GM19463 (cell line): ENCODE measurements around the gene ARHGAP11B.
"Not testable (repeated sequence)": the region's sequence is repeated elsewhere in the genome, so short reads cannot be mapped to it uniquely, and the experiment has no call there.

ENCODE experiments used
- ATAC-seq: cut with Tn5 transposase; IDR thresholded peaks from one replicate; pipeline ENCODE4 v1.9.1; 2021; ENCODE audit warnings: mild to moderate bottlenecking, moderate library complexity; ENCODE audit not compliant: unreplicated experiment

The ARHGAP11B gene

GRCh38 chr15:30625436-30626193 lies at the start of gene ARHGAP11B:
Gene ARHGAP11B (plus strand): TSS chr15:30626128.
- peak; percentile 93 for ATAC-seq

GRCh38 chr15:30579394-30579970 lies 46.4 kb upstream of the ARHGAP11B start:
- ATAC-seq: not testable (repeated sequence)

- ATAC-seq: not testable (repeated sequence)
Observed at GRCh38 chr15:30580716-30581115, 45.2 kb upstream of the ARHGAP11B start.

GRCh38 chr15:30598953-30599352 lies 27.0 kb upstream of the ARHGAP11B start:
- ATAC-seq: not testable (repeated sequence)

GRCh38 chr15:30603796-30604195 lies 22.1 kb upstream of the ARHGAP11B start, which contains the start of gene GOLGA8H:
Gene GOLGA8H (plus strand): TSS chr15:30604028. CDS start chr15:30604126, 98 bp downstream.
- not testable (repeated sequence) for ATAC-seq

GRCh38 chr15:30612271-30612670 lies 13.7 kb upstream of the ARHGAP11B start:
- ATAC-seq: not testable (repeated sequence)

GRCh38 chr15:30621342-30621741 lies 4.6 kb upstream of the ARHGAP11B start:
- not testable (repeated sequence) for ATAC-seq

GRCh38 chr15:30626194-30626565 lies 252 bp downstream of the ARHGAP11B start:
- not testable (repeated sequence) for ATAC-seq

- ATAC-seq: not testable (repeated sequence)
Observed at GRCh38 chr15:30626632-30627031, 704 bp downstream of the ARHGAP11B start.

- peak; percentile 100 for ATAC-seq
Observed at GRCh38 chr15:30650012-30650929, 24.3 kb downstream of the ARHGAP11B start.

GRCh38 chr15:30661154-30661553 lies 35.2 kb downstream of the ARHGAP11B start:
- not testable (repeated sequence) for ATAC-seq

- not testable (repeated sequence) for ATAC-seq
Observed at GRCh38 chr15:30669621-30670020, 43.7 kb downstream of the ARHGAP11B start.

- no peak for ATAC-seq
Observed at GRCh38 chr15:30670056-30670455, 44.1 kb downstream of the ARHGAP11B start.

GRCh38 chr15:30671309-30671708 lies 45.4 kb downstream of the ARHGAP11B start:
- no peak for ATAC-seq

GRCh38 chr15:30675126-30675525 lies 49.2 kb downstream of the ARHGAP11B start:
- no peak for ATAC-seq

GRCh38 chr15:30675891-30676290 lies 50.0 kb downstream of the ARHGAP11B start:
- not testable (repeated sequence) for ATAC-seq

- not testable (repeated sequence) for ATAC-seq
Observed at GRCh38 chr15:30680997-30681396, 55.1 kb downstream of the ARHGAP11B start.

- not testable (repeated sequence) for ATAC-seq
Observed at GRCh38 chr15:30685709-30686285, 59.9 kb downstream of the ARHGAP11B start.

- not testable (repeated sequence) for ATAC-seq
Observed at GRCh38 chr15:30686651-30687050, 60.7 kb downstream of the ARHGAP11B start.
